Activated effector memory CD4-positive, alpha-beta T cell treated with Interleukin-2 at 50 U/mL for 16 hours (primary cell): Measurements from ENCODE around the gene RNF180.
"Not testable (repeated sequence)": the region's sequence is repeated elsewhere in the genome, so short reads cannot be mapped to it uniquely, and the experiment has no call there.

ENCODE experiments used
- DNase-seq: peaks from one replicate; pipeline ENCODE4 v3.0.0-alpha.2; 2020

Gene RNF180

GRCh38 chr5:64286381-64286780, 120.7 kb downstream of the RNF180 start:
- DNase-seq = no peak

GRCh38 chr5:64288496-64288895, 122.9 kb downstream of the RNF180 start:
- DNase-seq = not testable (repeated sequence)

- DNase-seq = no peak
These were observed 127.1 kb downstream of the RNF180 start for GRCh38 chr5:64292611-64293215.

GRCh38 chr5:64295101-64295500, 129.5 kb downstream of the RNF180 start:
- no peak for DNase-seq

GRCh38 chr5:64298586-64298985, 132.9 kb downstream of the RNF180 start:
- no peak for DNase-seq

GRCh38 chr5:64299805-64300204, 134.2 kb downstream of the RNF180 start:
- DNase-seq = no peak

- DNase-seq = no peak
These were observed 135.9 kb downstream of the RNF180 start for GRCh38 chr5:64301566-64301965.

GRCh38 chr5:64308135-64308534, 142.5 kb downstream of the RNF180 start:
- no peak for DNase-seq

- DNase-seq = no peak
These were observed 146.8 kb downstream of the RNF180 start for GRCh38 chr5:64312491-64312890.

GRCh38 chr5:64315778-64316177, 150.1 kb downstream of the RNF180 start:
- DNase-seq = no peak

- no peak for DNase-seq
These were observed 152.5 kb downstream of the RNF180 start for GRCh38 chr5:64318175-64318574.

- DNase-seq = no peak
These were observed 157.9 kb downstream of the RNF180 start for GRCh38 chr5:64323591-64323990.

GRCh38 chr5:64330728-64331231, 165.1 kb downstream of the RNF180 start:
- DNase-seq = no peak

GRCh38 chr5:64331597-64332277, 166.1 kb downstream of the RNF180 start:
- DNase-seq = no peak

- DNase-seq = no peak
These were observed 168.2 kb downstream of the RNF180 start for GRCh38 chr5:64333886-64334285.

GRCh38 chr5:64339769-64340168, 174.1 kb downstream of the RNF180 start:
- DNase-seq = no peak

GRCh38 chr5:64340293-64340692, 174.7 kb downstream of the RNF180 start:
- no peak for DNase-seq

- no peak for DNase-seq
These were observed 175.7 kb downstream of the RNF180 start for GRCh38 chr5:64341340-64341739.

GRCh38 chr5:64344501-64344900, 178.9 kb downstream of the RNF180 start:
- no peak for DNase-seq

GRCh38 chr5:64347309-64347708, 181.7 kb downstream of the RNF180 start:
- DNase-seq = no peak

- no peak for DNase-seq
These were observed 198.8 kb downstream of the RNF180 start for GRCh38 chr5:64364426-64364825.

- DNase-seq = no peak
These were observed 219.1 kb downstream of the RNF180 start for GRCh38 chr5:64384765-64385164.

GRCh38 chr5:64397552-64397951, 231.9 kb downstream of the RNF180 start:
- no peak for DNase-seq

- not testable (repeated sequence) for DNase-seq
These were observed 233.1 kb downstream of the RNF180 start for GRCh38 chr5:64398735-64399134.
